Mucosa of descending colon (tissue), 3 donors: Measurements from ENCODE around the gene TNS1. TPM values are rescaled to one million over a fixed set of nuclear protein-coding genes. Genes with fewer than 3 reads are reported as not detected.

ENCODE experiments used
- ATAC-seq: fragments of 200-7000 bp; cut with Tn5 transposase; one replicate; pipeline ENCODE4 v1.9.1; 2020; ENCODE audit warnings: mild to moderate bottlenecking, moderate library complexity
- DNase-seq, 3 donors: peaks; one replicate each; pipeline ENCODE4 v3.0.0-alpha.2; 2020
- H3K36me3 ChIP-seq: fragments of 200-600 bp; one replicate; pipeline ENCODE4 v1.8.0; 2021; ENCODE audit warnings: low read depth, mild to moderate bottlenecking
- H3K4me1 ChIP-seq: fragments of 200-600 bp; one replicate; pipeline ENCODE4 v1.8.0; 2021; ENCODE audit warnings: low read depth, mild to moderate bottlenecking
- H3K4me3 ChIP-seq: fragments of 200-600 bp; one replicate; pipeline ENCODE4 v1.8.0; 2021; ENCODE audit warnings: mild to moderate bottlenecking
- H3K9me3 ChIP-seq: fragments of 200-600 bp; one replicate; pipeline ENCODE4 v1.8.0; 2021; ENCODE audit warnings: mild to moderate bottlenecking
- intact Hi-C, 2 donors: fragments of 100-400 bp; cut with DNase I in 1 of 2; cut with micrococcal nuclease in 1 of 2; formaldehyde crosslinking; loops; one replicate each; pipeline versions ENCODE4 v1.11.0 to v1.11.1; 2022; cut with DNase I, micrococcal nuclease
- total RNA-seq, 3 donors: library from RNA; stranded (reverse); fragmentation: NEBNext Ultra II Directional in 2 of 3; extraction: Animal tissue kit (Norgen Biotek cat#: 25700) in 2 of 3; gene quantifications; one replicate each; pipeline versions ENCODE4 v1.2.1 to v1.2.4, GENCODE V29; 2021 to 2023
- TF ChIP-seq, protein P1 (sequence below): fragments of 200-600 bp; IDR thresholded peaks from one replicate; pipeline ENCODE4 v1.8.0; 2022; ENCODE audit warnings: antibody characterized with exemption, mild to moderate bottlenecking
- donor health status: DM: no; HTN: no; CAD: no; lungs with moderate emphysema.
- donor health status: DM: no; HTN: no; CAD: no.
- donor health status: DM: no; HTN: yes; CAD: no.

TNS1 gene
- total RNA-seq, 3 donors from 2014 or later: 43.8 to 1,458 (median 121) TPM

DNA sequence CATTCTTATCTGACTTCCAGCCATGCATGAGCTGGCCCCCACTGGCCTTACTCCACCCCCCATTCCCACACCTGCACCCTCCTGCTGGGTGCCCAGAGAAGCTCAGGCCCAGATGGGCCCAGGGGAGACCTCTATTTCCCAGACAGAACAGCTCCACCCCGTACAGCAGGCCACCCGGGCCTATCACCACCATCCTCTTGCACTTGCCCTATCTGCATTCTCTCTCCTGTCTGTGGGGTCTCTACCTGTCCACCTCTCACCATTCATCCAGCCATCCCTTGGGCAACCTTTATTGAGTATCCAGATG lies 25.3 kb upstream of the TNS1 start:
- TF ChIP-seq, protein P1, sequence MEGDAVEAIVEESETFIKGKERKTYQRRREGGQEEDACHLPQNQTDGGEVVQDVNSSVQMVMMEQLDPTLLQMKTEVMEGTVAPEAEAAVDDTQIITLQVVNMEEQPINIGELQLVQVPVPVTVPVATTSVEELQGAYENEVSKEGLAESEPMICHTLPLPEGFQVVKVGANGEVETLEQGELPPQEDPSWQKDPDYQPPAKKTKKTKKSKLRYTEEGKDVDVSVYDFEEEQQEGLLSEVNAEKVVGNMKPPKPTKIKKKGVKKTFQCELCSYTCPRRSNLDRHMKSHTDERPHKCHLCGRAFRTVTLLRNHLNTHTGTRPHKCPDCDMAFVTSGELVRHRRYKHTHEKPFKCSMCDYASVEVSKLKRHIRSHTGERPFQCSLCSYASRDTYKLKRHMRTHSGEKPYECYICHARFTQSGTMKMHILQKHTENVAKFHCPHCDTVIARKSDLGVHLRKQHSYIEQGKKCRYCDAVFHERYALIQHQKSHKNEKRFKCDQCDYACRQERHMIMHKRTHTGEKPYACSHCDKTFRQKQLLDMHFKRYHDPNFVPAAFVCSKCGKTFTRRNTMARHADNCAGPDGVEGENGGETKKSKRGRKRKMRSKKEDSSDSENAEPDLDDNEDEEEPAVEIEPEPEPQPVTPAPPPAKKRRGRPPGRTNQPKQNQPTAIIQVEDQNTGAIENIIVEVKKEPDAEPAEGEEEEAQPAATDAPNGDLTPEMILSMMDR: no peak
- Histone ChIP-seq H3K9me3 (no peaks in the 10 kb centered on the region), H3K4me1 (no peaks in the 10 kb centered on the region), H3K36me3 (no peaks in the 10 kb centered on the region), H3K4me3 (no peak overlapping the region)
- ATAC-seq (no peak), DNase-seq (no peak)
- intact Hi-C loops: no loop called here

DNA sequence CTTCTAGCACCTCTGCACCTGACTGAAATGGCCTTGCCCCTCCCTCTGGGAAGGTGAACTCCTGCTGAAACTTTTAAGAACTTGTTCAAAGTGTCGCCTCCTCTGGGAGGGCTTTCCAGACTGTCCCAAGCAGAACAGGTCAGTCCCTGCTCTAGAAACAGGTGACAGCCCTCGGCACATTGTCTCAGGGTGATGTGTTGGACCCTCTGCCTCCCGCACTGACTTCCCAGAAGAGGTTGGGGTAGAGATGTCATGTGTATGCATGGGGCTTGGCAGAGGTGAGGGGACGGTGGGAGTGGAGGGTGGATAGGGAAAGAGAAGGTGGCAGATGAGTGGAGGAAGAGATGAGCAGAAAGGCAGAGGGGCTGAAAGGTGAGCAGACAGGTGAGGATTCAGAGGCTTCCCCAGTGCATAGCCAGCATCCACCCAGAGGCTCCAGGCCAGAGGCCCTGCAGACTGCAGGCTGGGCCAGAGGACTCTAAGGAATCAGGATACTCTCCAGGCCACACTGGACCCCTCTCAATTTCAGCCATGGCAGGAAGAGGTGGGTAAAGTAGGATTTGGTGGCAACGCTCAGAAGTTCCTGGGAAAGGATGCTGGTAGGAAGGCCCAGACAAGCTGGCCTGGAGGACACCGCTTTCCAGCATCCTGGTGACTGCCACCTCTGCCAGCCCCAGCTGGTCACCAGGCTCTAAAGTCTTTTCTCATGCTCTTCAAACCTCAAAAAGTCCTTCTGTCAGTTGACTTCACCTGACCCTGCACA lies 24.8 kb upstream of the TNS1 start:
- no peaks in the 10 kb centered on the region for H3K36me3 ChIP-seq
- H3K4me1 ChIP-seq: no peaks in the 10 kb centered on the region
- no peaks in the 10 kb centered on the region for H3K9me3 ChIP-seq
- DNase-seq: no peak
- TF ChIP-seq, protein P1: no peak
- intact Hi-C loops: no loop called here
- no peak overlapping the region for H3K4me3 ChIP-seq
- no peak for ATAC-seq

DNA sequence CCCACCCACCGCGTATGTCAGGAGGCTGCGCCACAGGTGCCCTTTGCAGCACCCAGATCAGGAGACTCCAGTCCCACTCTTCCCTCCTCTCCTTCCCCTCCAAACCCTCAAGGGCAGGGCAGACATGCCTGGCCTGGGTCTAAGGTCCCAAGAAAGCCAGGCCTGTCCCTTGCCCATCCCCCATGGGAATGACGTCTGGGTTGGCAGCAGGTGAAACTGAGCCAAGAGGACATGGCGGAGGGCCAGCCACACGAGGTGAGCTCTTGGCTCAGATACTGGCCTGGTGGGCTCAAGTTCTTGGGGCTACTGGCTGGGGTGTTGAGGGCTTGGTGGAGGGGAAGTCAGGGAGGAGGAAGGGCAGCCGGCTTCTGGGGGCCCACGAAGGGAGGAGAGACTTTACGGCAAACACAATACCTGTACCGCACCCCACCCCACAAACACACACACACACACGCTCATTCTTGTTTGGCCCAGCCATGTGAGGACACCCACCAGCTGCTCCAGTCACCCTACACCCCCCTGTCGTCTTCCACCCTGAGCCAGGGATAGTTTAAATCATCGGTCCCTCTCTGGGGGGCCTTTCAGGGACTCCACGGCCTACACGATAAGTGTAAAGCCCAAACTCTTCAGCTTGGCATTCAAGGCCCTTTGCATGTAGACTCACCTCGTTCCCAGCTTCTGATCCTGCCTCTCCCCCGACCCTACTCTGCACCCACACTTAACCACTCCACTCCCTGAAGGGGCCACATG lies 24.1 kb upstream of the TNS1 start:
- ATAC-seq (no peak), DNase-seq (peak in 1 of 3 donors; percentile 1)
- no peaks in the 10 kb centered on the region for H3K9me3 ChIP-seq

GRCh38 chr2:218026244-218026643 lies 23.4 kb upstream of the TNS1 start:
- no peaks in the 10 kb centered on the region for H3K36me3 ChIP-seq
- TF ChIP-seq, protein P1: no peak
- no peaks in the 10 kb centered on the region for H3K9me3 ChIP-seq
- intact Hi-C loops: no loop called here
- ATAC-seq (no peak), DNase-seq (no peak)
- H3K4me3 ChIP-seq: no peak overlapping the region
- H3K4me1 ChIP-seq: no peaks in the 10 kb centered on the region

More for the DNA sequence above, 24.1 kb upstream of the TNS1 start:
- no peaks in the 10 kb centered on the region for H3K4me1 ChIP-seq
- TF ChIP-seq, protein P1: no peak
- H3K4me3 ChIP-seq: no peak overlapping the region
- no peaks in the 10 kb centered on the region for H3K36me3 ChIP-seq
- intact Hi-C loops: no loop called here

GRCh38 chr2:218024871-218025270 lies 22.1 kb upstream of the TNS1 start:
- Histone ChIP-seq H3K9me3 (no peaks in the 10 kb centered on the region), H3K4me1 (no peaks in the 10 kb centered on the region), H3K36me3 (no peaks in the 10 kb centered on the region), H3K4me3 (no peak overlapping the region)
- intact Hi-C loops: no loop called here
- DNase-seq: no peak
- no peak for ATAC-seq
- TF ChIP-seq, protein P1: no peak
